NCI-H510A treated with DMSO at 0.1 percent for 48 hours (cell line): Measurements from ENCODE around the gene TRPV2.

Experiments
- DNase-seq: peaks from one replicate; lab custom pipeline; 2025; lab: John Stamatoyannopoulos, UW

TRPV2 gene

GRCh38 chr17:16459271-16459670 is 43.9 kb downstream of the TRPV2 start:
- DNase-seq, result no peak

GRCh38 chr17:16459855-16460550 is 44.6 kb downstream of the TRPV2 start:
- no peak for DNase-seq

GRCh38 chr17:16460796-16461605 is 45.6 kb downstream of the TRPV2 start:
- DNase-seq, result no peak

- no peak for DNase-seq
Observed at GRCh38 chr17:16461606-16461866, 46.2 kb downstream of the TRPV2 start.

- no peak for DNase-seq
Observed at GRCh38 chr17:16462070-16462864, 46.9 kb downstream of the TRPV2 start.

DNA sequence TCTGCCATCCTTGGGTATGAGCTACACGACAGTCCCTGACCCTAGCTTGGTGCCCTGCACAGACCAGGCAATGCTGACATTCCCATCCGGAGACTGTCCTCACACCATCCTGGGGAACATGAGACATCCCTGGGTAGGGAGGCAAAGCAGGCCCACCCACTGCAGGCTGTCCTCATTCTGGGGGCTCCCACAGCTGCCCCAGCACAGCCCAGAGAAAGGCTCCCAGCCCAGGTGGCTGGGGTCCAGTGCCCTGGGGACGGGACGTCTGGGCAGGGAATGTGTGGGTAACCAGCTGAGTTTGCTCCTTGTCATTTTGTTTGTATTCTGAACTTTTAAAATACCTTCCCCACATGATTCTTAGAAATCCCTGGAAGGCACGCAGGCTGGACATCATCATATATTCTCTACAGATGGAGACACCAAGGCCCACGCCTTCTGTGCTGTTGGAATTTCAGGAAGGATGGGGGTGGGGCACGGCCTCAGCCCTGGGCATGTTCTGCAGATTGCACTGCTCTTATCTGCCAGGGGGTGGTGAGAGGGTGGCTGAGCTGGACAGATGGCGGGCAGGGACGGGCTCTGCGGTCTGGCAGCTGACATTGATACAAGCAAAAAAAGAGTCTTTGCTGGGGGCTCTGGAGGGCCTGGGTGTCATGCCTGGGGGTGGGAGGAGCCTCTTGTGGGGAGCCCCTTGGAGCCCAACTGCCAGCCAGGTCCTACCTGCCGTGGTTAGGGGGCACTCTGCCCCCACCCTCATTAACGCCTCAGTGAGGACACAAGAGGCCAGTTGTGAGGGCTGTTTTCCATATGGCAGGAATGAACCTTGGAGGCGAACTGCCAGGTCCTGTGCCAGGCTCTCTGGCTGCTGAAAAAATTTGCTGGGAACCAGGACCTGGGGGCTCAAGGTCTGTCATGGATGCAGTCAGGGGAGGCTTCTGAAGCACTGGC is 48.3 kb downstream of the TRPV2 start:
- peak; percentile 72 for DNase-seq

- DNase-seq, result no peak
Observed at GRCh38 chr17:16464303-16465051, 49.1 kb downstream of the TRPV2 start.

DNA sequence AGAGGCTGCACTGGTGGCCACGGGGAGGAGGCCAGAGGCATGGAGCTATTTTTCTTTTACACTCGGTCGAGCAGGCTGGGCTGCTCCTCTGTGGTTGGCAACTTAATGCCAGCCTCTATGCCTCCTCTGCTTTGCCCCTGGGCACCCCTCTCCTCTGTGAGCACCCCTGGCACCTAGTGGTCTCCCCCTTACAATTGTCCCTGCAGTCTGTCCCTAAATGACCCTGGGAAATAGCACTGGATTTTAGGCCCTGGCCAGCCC is 49.6 kb downstream of the TRPV2 start:
- DNase-seq, result no peak

GRCh38 chr17:16465861-16466338 is 50.5 kb downstream of the TRPV2 start:
- peak; percentile 37 for DNase-seq

DNA sequence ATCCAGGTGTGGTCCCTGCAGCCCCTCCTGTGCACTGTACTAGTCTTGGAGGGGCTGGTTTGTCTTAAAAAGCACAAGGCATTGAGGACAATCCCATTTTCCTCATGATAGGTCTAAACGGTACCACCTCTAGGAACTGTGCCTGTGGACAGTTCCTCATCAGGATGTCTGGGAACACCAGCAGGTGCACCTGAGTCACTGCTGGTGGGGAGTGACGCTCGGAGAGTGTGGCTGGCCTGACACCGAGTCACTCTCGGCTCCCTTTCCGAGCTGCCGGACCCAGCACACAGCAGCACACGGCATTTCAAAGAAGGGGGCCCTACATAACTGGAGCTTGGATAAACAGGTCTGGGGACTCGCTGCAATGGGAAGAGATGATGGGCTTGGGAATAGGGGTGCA is 51.0 kb downstream of the TRPV2 start:
- no peak for DNase-seq

- DNase-seq, result no peak
Observed at GRCh38 chr17:16467044-16467443, 51.7 kb downstream of the TRPV2 start.

- no peak for DNase-seq
Observed at GRCh38 chr17:16467886-16468285, 52.5 kb downstream of the TRPV2 start.

DNA sequence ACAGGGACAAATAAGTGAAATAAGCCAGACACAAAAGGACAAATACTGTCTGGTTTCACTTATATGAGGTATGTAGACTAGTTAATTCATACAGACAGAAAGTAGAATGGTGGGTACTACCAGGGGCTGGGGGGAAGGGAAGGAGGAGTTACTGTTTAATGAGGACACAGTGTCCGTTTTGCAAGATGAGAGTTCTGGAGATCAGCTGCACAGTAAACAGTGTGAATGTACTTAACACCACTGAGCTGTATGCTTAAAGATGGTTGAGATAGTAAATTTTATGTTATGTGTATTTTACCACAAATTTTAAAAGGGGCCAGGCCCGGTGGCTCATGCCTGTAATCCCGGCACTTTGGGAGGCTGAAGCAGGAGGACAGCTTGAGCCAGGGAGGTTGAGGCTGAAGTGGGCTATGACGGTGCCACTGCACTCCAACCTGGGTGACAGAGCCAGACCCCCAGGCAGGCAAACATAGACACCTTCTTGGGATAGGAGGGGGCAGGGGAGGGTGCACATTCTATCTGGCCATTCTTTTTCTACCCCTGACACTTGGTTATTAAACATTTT is 53.1 kb downstream of the TRPV2 start:
- no peak for DNase-seq

- peak; percentile 16 for DNase-seq
Observed at GRCh38 chr17:16470265-16470664, 54.9 kb downstream of the TRPV2 start.

GRCh38 chr17:16471295-16471694 is 55.9 kb downstream of the TRPV2 start:
- DNase-seq, result no peak

- DNase-seq, result no peak
Observed at GRCh38 chr17:16472539-16472938, 57.2 kb downstream of the TRPV2 start.

DNA sequence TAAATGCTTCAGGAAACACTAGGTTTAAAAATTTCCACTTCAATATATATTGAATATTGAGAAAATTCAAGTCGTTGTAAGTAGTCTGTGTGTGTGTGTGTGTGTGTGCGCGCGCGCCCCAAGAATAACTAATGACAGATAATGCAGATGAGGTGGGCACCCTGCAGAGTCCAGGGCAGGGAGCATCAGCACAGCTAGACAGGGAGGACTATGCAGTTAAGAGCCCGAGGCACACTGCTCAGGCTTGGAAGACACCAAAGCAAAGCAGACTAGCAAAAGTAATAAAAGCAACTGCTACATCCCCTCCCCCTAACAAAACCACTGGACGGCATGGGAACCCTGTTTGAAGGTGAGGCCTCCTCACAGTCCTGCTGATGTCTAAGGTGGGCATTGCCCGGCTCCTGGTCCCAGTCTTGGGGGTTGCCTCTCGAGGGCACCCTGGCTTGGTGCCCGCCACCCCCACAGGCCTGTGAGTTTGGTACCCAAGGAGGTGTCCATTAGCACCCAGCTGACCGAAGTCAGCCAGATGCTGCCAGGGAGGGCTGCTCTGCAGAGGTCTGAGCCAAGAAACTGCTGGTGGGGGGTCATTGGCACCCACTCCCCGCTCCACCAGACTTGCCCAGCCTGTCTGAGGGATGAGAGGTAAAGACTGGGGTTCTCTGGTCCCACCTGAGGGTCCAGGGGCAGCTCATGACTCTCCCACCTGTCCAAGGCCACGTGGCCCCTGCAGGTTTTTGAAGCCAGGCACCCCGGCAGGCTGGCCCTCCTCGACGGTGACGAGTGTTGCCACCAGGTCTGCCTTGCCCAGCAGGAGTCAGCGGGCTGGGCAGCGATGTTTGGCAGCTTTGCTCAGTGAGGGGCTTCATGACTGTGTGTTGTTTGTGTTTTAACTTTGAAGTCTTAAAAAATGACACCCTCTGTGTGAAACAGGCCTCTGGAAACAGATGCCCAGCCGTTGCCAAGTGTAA is 58.0 kb downstream of the TRPV2 start:
- no peak for DNase-seq

GRCh38 chr17:16474012-16474725 is 58.8 kb downstream of the TRPV2 start:
- no peak for DNase-seq

DNA sequence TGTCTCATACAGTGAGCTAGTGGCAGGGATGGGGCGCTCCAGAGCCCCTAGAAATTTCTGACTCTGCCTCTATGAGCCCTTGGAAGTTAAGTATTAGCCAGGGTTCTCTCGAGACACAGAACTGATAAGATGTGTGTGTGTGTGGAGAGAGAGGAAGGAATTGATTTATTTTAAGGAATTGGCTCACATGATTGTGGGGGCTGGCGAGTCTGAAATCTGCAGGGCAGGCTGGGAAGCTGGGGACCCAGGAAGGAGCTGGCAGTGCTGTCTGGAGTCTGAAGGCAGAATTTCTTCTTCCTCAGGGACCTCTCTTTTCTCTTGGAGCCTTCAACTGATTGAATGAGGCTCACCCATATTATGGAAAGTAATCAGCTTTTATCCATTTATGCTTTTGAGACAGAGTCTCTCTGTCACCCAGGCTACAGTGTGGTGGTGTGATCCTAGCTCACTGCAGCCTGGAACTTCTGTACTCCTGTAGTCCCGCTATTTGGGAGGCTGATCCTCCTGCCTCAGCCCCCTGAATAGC is 59.9 kb downstream of the TRPV2 start:
- no peak for DNase-seq
